Vagina (tissue), 2 donors: ENCODE measurements around the gene DDX31. TPM values are rescaled to one million over a fixed set of nuclear protein-coding genes. Genes with fewer than 3 reads are reported as not detected.

ENCODE experiments used
- DNase-seq, 2 donors: peaks; one replicate each; pipeline ENCODE4 v3.0.0-alpha.2; 2017; ENCODE audit errors: extremely low spot score in 2 of 2
- H3K27ac ChIP-seq: fragments of 200-600 bp; sonication (generic); one replicate; pipeline ENCODE4 v1.5.1; 2019
- H3K27me3 ChIP-seq: fragments of 200-600 bp; sonication (generic); one replicate; pipeline ENCODE4 v1.5.1; 2019
- H3K36me3 ChIP-seq, 2 donors: fragments of 200-600 bp; sonication (generic); one replicate each; pipeline ENCODE4 v1.5.1; 2017 to 2019
- H3K4me1 ChIP-seq: fragments of 200-600 bp; sonication (generic); one replicate; pipeline ENCODE4 v1.5.1; 2019
- H3K4me3 ChIP-seq, 2 donors: fragments of 200-600 bp; sonication (generic); 1 replicate in 1 of 2; 2 replicates in 1 of 2; pipeline ENCODE4 v1.5.1; 2016 to 2019
- H3K9me3 ChIP-seq: fragments of 200-600 bp; sonication (generic); one replicate; pipeline ENCODE4 v1.5.1; 2019
- CTCF ChIP-seq, 3 experiments: fragments of 450-650 bp in 2 of 3; fragments of 200-600 bp in 1 of 3; sonication (generic) in 1 of 3; IDR thresholded peaks; one replicate each; pipeline ENCODE4 v1.5.1; 2017 to 2019; ENCODE audit warnings: antibody characterized with exemption in 3 of 3, mild to moderate bottlenecking in 2 of 3, moderate library complexity in 2 of 3
- POLR2A ChIP-seq, 2 donors: fragments of 450-650 bp; IDR thresholded peaks; one replicate each; pipeline ENCODE4 v1.6.1; 2017; ENCODE audit warnings: antibody characterized with exemption in 2 of 2, mild to moderate bottlenecking in 2 of 2, moderate library complexity in 2 of 2
- POLR2AphosphoS5 ChIP-seq, 2 donors: sonication (generic); formaldehyde crosslinking; IDR thresholded peaks; one replicate each; pipeline ENCODE4 v1.9.0; 2017; ENCODE audit warnings: antibody characterized with exemption in 2 of 2, mild to moderate bottlenecking in 2 of 2, low read depth in 1 of 2; ENCODE audit not compliant: insufficient read depth in 1 of 2
- intact Hi-C: fragments of 100-400 bp; cut with DNase I; formaldehyde crosslinking; loops from one replicate; pipeline ENCODE4 v1.15.1; 2023
- total RNA-seq: library from RNA; depleted of rRNA; stranded (reverse); fragments of >200 nt; gene quantifications from one replicate; pipeline ENCODE4 v1.2.3, GENCODE V29; 2016

The DDX31 gene
- total RNA-seq, 1 donor from 2014 or later = 17.9 TPM

GRCh38 chr9:132591751-132592314 lies 78.0 kb downstream of the DDX31 start:
- intact Hi-C loops = no loop called here
- Histone ChIP-seq H3K4me1 (peaks cover 9% of the 10 kb centered on the region), H3K27ac (no peak overlapping the region), H3K9me3 (no peaks in the 10 kb centered on the region), H3K4me3 (no peak overlapping the region), H3K27me3 (peaks cover 16% of the 10 kb centered on the region), H3K36me3 (peaks cover 0 to 11% of the 10 kb centered on the region in 2 donors)
- DNase-seq = no peak
- TF ChIP-seq CTCF (IDR thresholded peaks at IDR 0.05) (no peak), POLR2AphosphoS5 (IDR thresholded peaks at IDR 0.05; ENCODE audit: insufficient read depth in 1 of 2, low read depth in 1 of 2) (no peak), POLR2A (IDR thresholded peaks at IDR 0.05) (no peak)

- Histone ChIP-seq H3K9me3 (no peaks in the 10 kb centered on the region), H3K36me3 (peaks cover 0 to 11% of the 10 kb centered on the region in 2 donors), H3K27ac (no peak overlapping the region), H3K4me3 (no peak overlapping the region), H3K27me3 (peaks cover 22% of the 10 kb centered on the region), H3K4me1 (peaks cover 9% of the 10 kb centered on the region)
- DNase-seq = no peak
- TF ChIP-seq POLR2AphosphoS5 (IDR thresholded peaks at IDR 0.05; ENCODE audit: insufficient read depth in 1 of 2, low read depth in 1 of 2) (no peak), CTCF (IDR thresholded peaks at IDR 0.05) (no peak), POLR2A (IDR thresholded peaks at IDR 0.05) (no peak)
- intact Hi-C loops = no loop called here
Observed at GRCh38 chr9:132591244-132591643, 78.5 kb downstream of the DDX31 start.

DNA sequence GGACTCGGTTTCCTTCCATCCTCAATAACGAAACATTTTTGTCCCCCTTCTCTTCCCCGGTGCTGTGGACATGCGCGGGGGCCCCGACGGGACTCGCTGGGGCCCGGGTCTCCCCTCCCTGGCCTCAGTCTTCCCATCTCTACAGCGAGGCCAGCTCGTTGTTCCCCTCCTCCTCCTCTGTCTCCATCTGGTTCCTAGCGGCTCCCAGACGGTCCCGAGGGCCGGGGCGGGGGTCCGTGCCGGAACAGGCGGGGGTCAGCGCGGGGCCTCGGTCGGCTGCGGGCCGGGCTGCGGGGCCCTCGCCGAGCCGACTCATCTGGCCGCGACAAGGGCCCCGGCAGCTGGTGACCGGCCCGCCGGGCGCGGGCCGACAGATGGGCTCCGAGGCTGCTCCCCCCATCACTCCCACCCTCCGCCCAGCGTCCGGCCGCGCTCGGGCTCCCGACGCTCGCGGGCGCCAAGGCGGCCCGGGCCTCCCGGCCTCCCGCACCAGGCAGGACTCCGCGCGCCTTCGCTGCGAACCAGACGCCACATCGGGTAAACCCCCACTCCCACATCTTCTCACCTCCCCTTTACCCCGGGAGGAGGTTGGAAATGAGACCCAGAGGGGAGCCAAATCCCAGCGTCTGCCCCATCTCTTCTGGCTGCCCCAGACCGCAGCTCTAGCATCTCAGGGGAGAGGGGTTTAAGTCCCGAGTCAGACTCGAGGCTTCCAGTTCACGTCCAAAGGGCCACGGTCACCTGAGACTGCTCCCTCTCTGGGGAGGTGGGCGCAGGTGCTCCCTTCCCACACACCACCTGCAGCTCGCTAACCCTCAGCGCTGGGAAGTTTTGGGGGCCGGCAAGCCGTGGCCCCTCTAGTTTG lies 79.2 kb downstream of the DDX31 start:
- Histone ChIP-seq H3K9me3 (no peaks in the 10 kb centered on the region), H3K36me3 (peaks cover 0 to 11% of the 10 kb centered on the region in 2 donors), H3K4me1 (peaks cover 9% of the 10 kb centered on the region), H3K4me3 (no peak overlapping the region), H3K27ac (no peak overlapping the region), H3K27me3 (peaks cover 23% of the 10 kb centered on the region)
- intact Hi-C loops = no loop called here
- TF ChIP-seq CTCF (IDR thresholded peaks at IDR 0.05) (no peak), POLR2AphosphoS5 (IDR thresholded peaks at IDR 0.05; ENCODE audit: insufficient read depth in 1 of 2, low read depth in 1 of 2) (no peak), POLR2A (IDR thresholded peaks at IDR 0.05) (no peak)
- DNase-seq = no peak

GRCh38 chr9:132590037-132590317 lies 79.8 kb downstream of the DDX31 start:
- Histone ChIP-seq H3K36me3 (peaks cover 0 to 10% of the 10 kb centered on the region in 2 donors), H3K4me3 (no peak overlapping the region), H3K9me3 (no peaks in the 10 kb centered on the region), H3K4me1 (peaks cover 9% of the 10 kb centered on the region), H3K27me3 (peaks cover 23% of the 10 kb centered on the region), H3K27ac (no peak overlapping the region)
- TF ChIP-seq POLR2A (IDR thresholded peaks at IDR 0.05) (no peak), POLR2AphosphoS5 (IDR thresholded peaks at IDR 0.05; ENCODE audit: insufficient read depth in 1 of 2, low read depth in 1 of 2) (no peak), CTCF (IDR thresholded peaks at IDR 0.05) (no peak)
- intact Hi-C loops = no loop called here
- no peak for DNase-seq
